Muscle layer of colon (tissue), 2 donors: ENCODE data around the gene APBB2.
A peak's percentile ranks its signal among the peaks of the same experiment; 100 is the strongest.

ENCODE experiments used
- H3K27ac ChIP-seq: one replicate; pipeline ENCODE4 v1.7.0; 2013; ENCODE audit warnings: low read depth, mild to moderate bottlenecking, low read length, moderate library complexity
- H3K27me3 ChIP-seq, 2 donors: one replicate each; pipeline ENCODE4 v1.7.0; 2013; ENCODE audit warnings: low read length in 2 of 2, mild to moderate bottlenecking in 2 of 2; ENCODE audit not compliant: insufficient read depth in 2 of 2, control insufficient read depth in 1 of 2
- H3K36me3 ChIP-seq: one replicate; pipeline ENCODE4 v1.7.0; 2013; ENCODE audit warnings: mild to moderate bottlenecking, low read length; ENCODE audit not compliant: insufficient read depth
- H3K4me1 ChIP-seq: one replicate; pipeline ENCODE4 v1.7.0; 2013; ENCODE audit warnings: mild to moderate bottlenecking, low read length; ENCODE audit not compliant: insufficient read depth
- H3K4me3 ChIP-seq, 2 donors: one replicate each; pipeline ENCODE4 v1.7.0; 2013; ENCODE audit warnings: low read length in 2 of 2, low read depth in 1 of 2, mild to moderate bottlenecking in 1 of 2, moderate library complexity in 1 of 2
- H3K9ac ChIP-seq: one replicate; pipeline ENCODE4 v1.7.0; 2013; ENCODE audit warnings: low read length
- H3K9me3 ChIP-seq: one replicate; pipeline ENCODE4 v1.7.0; 2013; ENCODE audit warnings: mild to moderate bottlenecking, low read length
- donor health status: abdominal sarcoma.
- donor health status: Adenocarcinoma of cecum.

Gene APBB2

GRCh38 chr4:41236032-41236431 lies 21.7 kb upstream of the APBB2 start:
- Histone ChIP-seq H3K9me3 (no peaks in the 10 kb centered on the region), H3K4me3 (no peak overlapping the region), H3K9ac (no peak overlapping the region), H3K27ac (no peak overlapping the region), H3K36me3 (no peaks in the 10 kb centered on the region), H3K27me3 (no peaks in the 10 kb centered on the region), H3K4me1 (no peaks in the 10 kb centered on the region)

- Histone ChIP-seq H3K4me1 (no peaks in the 10 kb centered on the region), H3K4me3 (no peak overlapping the region), H3K9me3 (no peaks in the 10 kb centered on the region), H3K27ac (no peak overlapping the region), H3K27me3 (no peaks in the 10 kb centered on the region), H3K36me3 (no peaks in the 10 kb centered on the region), H3K9ac (no peak overlapping the region)
Measured at GRCh38 chr4:41232856-41233255, 18.5 kb upstream of the APBB2 start.

- no peaks in the 10 kb centered on the region for H3K27me3 ChIP-seq
- H3K4me3 ChIP-seq: no peak overlapping the region
- H3K9ac ChIP-seq: no peak overlapping the region
- no peak overlapping the region for H3K27ac ChIP-seq
- no peaks in the 10 kb centered on the region for H3K36me3 ChIP-seq
- no peaks in the 10 kb centered on the region for H3K9me3 ChIP-seq
- no peaks in the 10 kb centered on the region for H3K4me1 ChIP-seq
Measured at GRCh38 chr4:41232406-41232805, 18.1 kb upstream of the APBB2 start.

- no peak overlapping the region for H3K27ac ChIP-seq
- no peaks in the 10 kb centered on the region for H3K9me3 ChIP-seq
- H3K4me1 ChIP-seq: no peaks in the 10 kb centered on the region
- H3K36me3 ChIP-seq: no peaks in the 10 kb centered on the region
- H3K4me3 ChIP-seq: no peak overlapping the region
- no peaks in the 10 kb centered on the region for H3K27me3 ChIP-seq
- no peak overlapping the region for H3K9ac ChIP-seq
Measured at GRCh38 chr4:41227902-41228301, 13.6 kb upstream of the APBB2 start.

GRCh38 chr4:41221850-41222645 lies 7.7 kb upstream of the APBB2 start:
- Histone ChIP-seq H3K9ac (no peak overlapping the region), H3K4me1 (no peaks in the 10 kb centered on the region), H3K36me3 (no peaks in the 10 kb centered on the region), H3K27me3 (no peaks in the 10 kb centered on the region), H3K9me3 (no peaks in the 10 kb centered on the region), H3K4me3 (no peak overlapping the region), H3K27ac (no peak overlapping the region)

GRCh38 chr4:41219421-41219950 lies 5.1 kb upstream of the APBB2 start:
- H3K9me3 ChIP-seq: no peaks in the 10 kb centered on the region
- no peaks in the 10 kb centered on the region for H3K27me3 ChIP-seq
- H3K27ac ChIP-seq: no peak overlapping the region
- no peak overlapping the region for H3K9ac ChIP-seq
- no peaks in the 10 kb centered on the region for H3K36me3 ChIP-seq
- peaks cover 5% of the 10 kb centered on the region for H3K4me1 ChIP-seq
- no peak overlapping the region for H3K4me3 ChIP-seq

- no peak overlapping the region for H3K9ac ChIP-seq
- H3K27me3 ChIP-seq: no peaks in the 10 kb centered on the region
- H3K4me3 ChIP-seq: no peak overlapping the region
- no peaks in the 10 kb centered on the region for H3K36me3 ChIP-seq
- H3K4me1 ChIP-seq: peaks cover 5% of the 10 kb centered on the region
- H3K9me3 ChIP-seq: no peaks in the 10 kb centered on the region
- H3K27ac ChIP-seq: no peak overlapping the region
Measured at GRCh38 chr4:41218703-41219102, 4.4 kb upstream of the APBB2 start.

- H3K9me3 ChIP-seq: no peaks in the 10 kb centered on the region
- H3K27ac ChIP-seq: no peak overlapping the region
- no peaks in the 10 kb centered on the region for H3K27me3 ChIP-seq
- H3K4me1 ChIP-seq: peaks cover 16% of the 10 kb centered on the region
- H3K9ac ChIP-seq: no peak overlapping the region
- no peaks in the 10 kb centered on the region for H3K36me3 ChIP-seq
- H3K4me3 ChIP-seq: no peak overlapping the region
Measured at GRCh38 chr4:41217374-41217773, 3.0 kb upstream of the APBB2 start.

- H3K9ac ChIP-seq: no peak overlapping the region
- peaks cover 20% of the 10 kb centered on the region for H3K4me1 ChIP-seq
- no peaks in the 10 kb centered on the region for H3K36me3 ChIP-seq
- no peaks in the 10 kb centered on the region for H3K9me3 ChIP-seq
- no peak overlapping the region for H3K27ac ChIP-seq
- peak overlapping the region; percentile 43 to 68 for H3K4me3 ChIP-seq
- no peaks in the 10 kb centered on the region for H3K27me3 ChIP-seq
Measured at GRCh38 chr4:41217020-41217333, 2.6 kb upstream of the APBB2 start.

GRCh38 chr4:41216294-41217019 lies 2.1 kb upstream of the APBB2 start:
- no peaks in the 10 kb centered on the region for H3K9me3 ChIP-seq
- peaks cover 20% of the 10 kb centered on the region for H3K4me1 ChIP-seq
- no peaks in the 10 kb centered on the region for H3K27me3 ChIP-seq
- H3K4me3 ChIP-seq: peak overlapping the region; percentile 43 to 68
- H3K27ac ChIP-seq: peak overlapping the region; percentile 5
- H3K9ac ChIP-seq: peak overlapping the region; percentile 45
- no peaks in the 10 kb centered on the region for H3K36me3 ChIP-seq

GRCh38 chr4:41215969-41216293 lies 1.6 kb upstream of the APBB2 start:
- Histone ChIP-seq H3K4me3 (peak overlapping the region; percentile 43 to 68), H3K9ac (peak overlapping the region; percentile 41), H3K27ac (peak overlapping the region; percentile 5), H3K27me3 (no peaks in the 10 kb centered on the region), H3K9me3 (no peaks in the 10 kb centered on the region), H3K4me1 (peaks cover 20% of the 10 kb centered on the region), H3K36me3 (no peaks in the 10 kb centered on the region)

- H3K4me1 ChIP-seq: peaks cover 20% of the 10 kb centered on the region
- H3K9ac ChIP-seq: no peak overlapping the region
- H3K9me3 ChIP-seq: no peaks in the 10 kb centered on the region
- H3K36me3 ChIP-seq: no peaks in the 10 kb centered on the region
- H3K4me3 ChIP-seq: no peak overlapping the region
- no peaks in the 10 kb centered on the region for H3K27me3 ChIP-seq
- H3K27ac ChIP-seq: no peak overlapping the region
Measured at GRCh38 chr4:41215155-41215554, 813 bp upstream of the APBB2 start.
